Natural killer cell (primary cell): ENCODE data around the gene AKAP9. TPM values are rescaled to one million over a fixed set of nuclear protein-coding genes. Genes with fewer than 3 reads are reported as not detected.

Experiments used
- ATAC-seq, 3 donors: fragments of 150-1000 bp in 2 of 3; fragments of 200-7000 bp in 1 of 3; cut with Tn5 transposase; 1 replicate in 1 of 3; 2 replicates in 2 of 3; pipeline ENCODE4 v1.10.0; 2021; ENCODE audit warnings: mild to moderate bottlenecking in 2 of 3, moderate library complexity in 2 of 3
- DNase-seq, 2 donors: peaks; one replicate each; pipeline versions ENCODE4 v3.0.0 to v3.0.0-alpha.2; 2013 to 2021; ENCODE audit warnings: mixed read lengths in 1 of 2
- H3K27ac ChIP-seq: one replicate; pipeline ENCODE4 v1.5.1; 2013; ENCODE audit warnings: mild to moderate bottlenecking, low read length
- H3K27me3 ChIP-seq: one replicate; pipeline ENCODE4 v1.6.1; 2013; ENCODE audit warnings: low read length; ENCODE audit not compliant: control insufficient read depth, insufficient read depth
- H3K36me3 ChIP-seq: one replicate; pipeline ENCODE4 v1.6.1; 2013; ENCODE audit warnings: low read length; ENCODE audit not compliant: control insufficient read depth, insufficient read depth
- H3K4me1 ChIP-seq: one replicate; pipeline ENCODE4 v1.6.1; 2013; ENCODE audit warnings: low read length; ENCODE audit not compliant: control insufficient read depth, insufficient read depth
- H3K4me3 ChIP-seq: one replicate; pipeline ENCODE4 v1.5.1; 2013; ENCODE audit warnings: low read length
- H3K9me3 ChIP-seq: one replicate; pipeline ENCODE4 v1.6.1; 2013; ENCODE audit warnings: low read length; ENCODE audit not compliant: control insufficient read depth, insufficient read depth
- H3K27ac Mint-ChIP-seq, 2 donors: one replicate each; pipeline ENCODE4 v1.8.0; 2022; ENCODE audit warnings: mild to moderate bottlenecking in 2 of 2, mixed read lengths in 2 of 2, moderate library complexity in 1 of 2
- H3K27me3 Mint-ChIP-seq, 2 donors: one replicate each; pipeline ENCODE4 v1.8.0; 2022; ENCODE audit warnings: low read depth in 2 of 2, mixed read lengths in 2 of 2
- H3K36me3 Mint-ChIP-seq: one replicate; pipeline ENCODE4 v1.8.0; 2022; ENCODE audit warnings: mixed read lengths
- H3K4me1 Mint-ChIP-seq, 2 donors: one replicate each; pipeline ENCODE4 v1.8.0; 2022; ENCODE audit warnings: mixed read lengths in 2 of 2
- H3K4me3 Mint-ChIP-seq: one replicate; pipeline ENCODE4 v1.8.0; 2022; ENCODE audit warnings: mild to moderate bottlenecking, moderate library complexity, mixed read lengths
- H3K9me3 Mint-ChIP-seq, 2 donors: one replicate each; pipeline ENCODE4 v1.8.0; 2022; ENCODE audit warnings: mixed read lengths in 2 of 2
- CTCF ChIP-seq: fragments of 200-600 bp; IDR thresholded peaks from one replicate; pipeline ENCODE4 v1.8.0; 2022; ENCODE audit warnings: antibody characterized with exemption
- WGBS: methylation state at CpG from one replicate; pipeline ENCODE4 v1.1.7; 2013; ENCODE audit warnings: missing lambda C conversion rate; ENCODE audit not compliant: insufficient coverage; 5-methylcytosine and 5-hydroxymethylcytosine counted together
- intact Hi-C: fragments of 100-400 bp; cut with micrococcal nuclease; formaldehyde crosslinking; loops from one replicate; pipeline ENCODE4 v1.14.2; 2022
- total RNA-seq, 4 donors: library from RNA; stranded (reverse); fragments of 120-200 nt in 1 of 4; gene quantifications; one replicate each; pipeline versions ENCODE4 v1.2.3 to v1.2.4, GENCODE V29; 2013 to 2022

The AKAP9 gene
- total RNA-seq, 3 donors from 2014 or later (not counting 1 experiment from before 2014, with no cell fraction given): 78.8 to 93.0 (median 81.9) TPM

DNA sequence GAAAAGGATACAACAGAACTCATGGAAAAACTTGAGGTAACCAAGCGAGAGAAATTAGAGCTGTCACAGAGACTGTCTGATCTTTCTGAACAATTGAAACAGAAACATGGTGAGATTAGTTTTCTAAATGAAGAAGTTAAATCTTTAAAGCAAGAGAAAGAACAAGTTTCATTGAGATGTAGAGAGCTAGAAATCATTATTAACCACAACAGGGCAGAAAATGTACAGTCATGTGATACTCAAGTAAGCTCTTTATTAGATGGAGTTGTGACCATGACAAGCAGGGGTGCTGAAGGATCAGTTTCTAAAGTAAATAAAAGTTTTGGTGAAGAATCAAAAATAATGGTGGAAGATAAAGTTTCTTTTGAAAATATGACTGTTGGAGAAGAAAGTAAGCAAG is 62.1 kb downstream of the AKAP9 start:
- 100% methylated on average over 1 of the region's 1 CpG for WGBS
- H3K36me3 ChIP-seq: peaks cover 21% of the 10 kb centered on the region
- peaks cover 33% of the 10 kb centered on the region for H3K36me3 Mint-ChIP-seq

GRCh38 chr7:92006046-92006445 is 65.4 kb downstream of the AKAP9 start:
- no peaks in the 10 kb centered on the region for H3K27me3 ChIP-seq
- Mint-ChIP-seq H3K9me3 (peaks cover 0 to 2% of the 10 kb centered on the region in 2 donors), H3K27ac (no peak overlapping the region), H3K27me3 (no peaks in the 10 kb centered on the region), H3K4me3 (no peak overlapping the region), H3K4me1 (no peaks in the 10 kb centered on the region), H3K36me3 (peaks cover 26% of the 10 kb centered on the region)
- no peak for DNase-seq
- no peaks in the 10 kb centered on the region for H3K9me3 ChIP-seq
- peaks cover 13% of the 10 kb centered on the region for H3K36me3 ChIP-seq
- H3K27ac ChIP-seq: no peak overlapping the region
- intact Hi-C loops: no loop called here
- no peaks in the 10 kb centered on the region for H3K4me1 ChIP-seq
- no peak overlapping the region for H3K4me3 ChIP-seq
- 100% methylated on average over 2 of the region's 2 CpGs for WGBS
- no peak for ATAC-seq
- no peak for TF ChIP-seq CTCF

More for the DNA sequence above, 62.1 kb downstream of the AKAP9 start:
- Histone ChIP-seq H3K9me3 (no peaks in the 10 kb centered on the region), H3K27ac (no peak overlapping the region), H3K4me1 (no peaks in the 10 kb centered on the region), H3K4me3 (no peak overlapping the region), H3K27me3 (no peaks in the 10 kb centered on the region)
- intact Hi-C loops: no loop called here
- no peak overlapping the region for H3K4me3 Mint-ChIP-seq
- H3K27me3 Mint-ChIP-seq: no peaks in the 10 kb centered on the region
- H3K27ac Mint-ChIP-seq: no peak overlapping the region
- DNase-seq: no peak
- no peaks in the 10 kb centered on the region for H3K4me1 Mint-ChIP-seq
- TF ChIP-seq CTCF: no peak
- H3K9me3 Mint-ChIP-seq: peaks cover 0 to 2% of the 10 kb centered on the region in 2 donors
- no peak for ATAC-seq

DNA sequence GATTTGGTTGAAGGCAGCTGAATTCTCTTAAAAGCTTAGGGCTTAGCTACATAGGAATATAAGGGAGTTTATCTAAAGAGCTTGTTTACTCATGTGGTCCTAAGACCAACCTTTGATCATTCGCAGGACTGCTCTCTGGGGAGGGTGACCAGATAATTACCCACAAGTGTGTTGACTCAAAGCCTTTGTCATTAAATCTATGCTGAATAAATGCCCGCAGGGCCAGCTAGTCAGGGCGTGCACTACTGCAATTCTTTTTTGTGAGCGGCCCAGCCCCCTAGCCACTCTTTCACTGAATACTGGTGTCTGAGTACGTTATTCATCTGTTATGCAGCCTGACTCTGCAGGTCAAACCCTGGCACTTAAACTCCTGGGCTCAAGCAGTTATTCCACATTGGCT is 69.6 kb downstream of the AKAP9 start:
- H3K36me3 Mint-ChIP-seq: peaks cover 19% of the 10 kb centered on the region
- H3K4me1 ChIP-seq: no peaks in the 10 kb centered on the region
- no peak overlapping the region for H3K4me3 ChIP-seq
- ATAC-seq: no peak
- intact Hi-C loops: no loop called here
- no peak overlapping the region for H3K4me3 Mint-ChIP-seq
- H3K9me3 ChIP-seq: no peaks in the 10 kb centered on the region
- H3K36me3 ChIP-seq: peaks cover 23% of the 10 kb centered on the region
- H3K27ac Mint-ChIP-seq: no peak overlapping the region
- no peaks in the 10 kb centered on the region for H3K4me1 Mint-ChIP-seq
- H3K27me3 ChIP-seq: no peaks in the 10 kb centered on the region
- WGBS: 98% methylated on average over 5 of the region's 5 CpGs
- DNase-seq: no peak
- H3K27me3 Mint-ChIP-seq: no peaks in the 10 kb centered on the region
- no peaks in the 10 kb centered on the region for H3K9me3 Mint-ChIP-seq
- no peak overlapping the region for H3K27ac ChIP-seq
- no peak for TF ChIP-seq CTCF

- H3K36me3 Mint-ChIP-seq: peaks cover 12% of the 10 kb centered on the region
- Histone ChIP-seq H3K27ac (no peak overlapping the region), H3K36me3 (peaks cover 29% of the 10 kb centered on the region), H3K9me3 (no peaks in the 10 kb centered on the region), H3K4me3 (no peak overlapping the region), H3K4me1 (no peaks in the 10 kb centered on the region), H3K27me3 (no peaks in the 10 kb centered on the region)
- H3K9me3 Mint-ChIP-seq: no peaks in the 10 kb centered on the region
- H3K27me3 Mint-ChIP-seq: no peaks in the 10 kb centered on the region
- ATAC-seq (no peak), DNase-seq (no peak)
- no peak overlapping the region for H3K4me3 Mint-ChIP-seq
- TF ChIP-seq CTCF: no peak
- no peaks in the 10 kb centered on the region for H3K4me1 Mint-ChIP-seq
- intact Hi-C loops: no loop called here
- H3K27ac Mint-ChIP-seq: no peak overlapping the region
These were observed 72.9 kb downstream of the AKAP9 start for GRCh38 chr7:92013611-92014010.
